ENCODE data around the gene VWA5B1.

The VWA5B1 gene

DNA sequence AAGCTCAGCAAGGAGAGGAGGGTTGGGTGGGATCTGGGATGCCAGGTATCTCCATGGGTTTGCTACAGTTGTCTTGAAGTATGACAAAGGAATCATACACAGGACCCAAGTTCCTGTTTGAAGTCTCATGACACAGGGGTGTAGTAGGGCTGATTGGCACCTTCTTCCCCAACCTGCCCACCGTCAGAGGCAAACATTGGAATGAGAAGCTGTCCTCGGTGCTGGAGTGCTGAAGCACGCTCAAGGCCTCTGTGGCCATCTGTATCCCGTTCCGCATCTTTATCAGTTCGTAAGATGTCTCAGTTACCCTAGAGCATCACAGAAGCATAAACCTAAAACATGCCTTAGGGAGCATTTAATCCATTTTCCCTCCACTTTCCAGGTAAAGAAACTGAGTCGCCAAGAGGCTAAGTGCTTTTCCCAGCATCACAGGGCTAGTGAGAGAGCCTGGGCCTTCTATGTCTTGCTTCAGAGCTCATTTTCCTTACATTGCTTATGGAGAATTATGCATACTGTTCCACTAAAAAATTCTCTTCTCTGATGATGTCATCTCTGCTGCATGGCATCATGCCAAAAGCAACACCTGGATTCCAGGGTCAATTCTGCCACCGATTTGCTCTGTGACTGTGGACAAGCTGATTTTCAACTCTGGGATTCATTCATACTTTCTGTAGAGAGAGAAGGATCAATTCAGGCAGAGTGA is 34.2 kb downstream of the VWA5B1 start:
- DNase-seq = no peak

- no peak for DNase-seq
These were observed 34.8 kb downstream of the VWA5B1 start for GRCh38 chr1:20325407-20325843.

GRCh38 chr1:20325844-20326420 is 35.3 kb downstream of the VWA5B1 start:
- no peak for DNase-seq

- DNase-seq = no peak
These were observed 36.8 kb downstream of the VWA5B1 start for GRCh38 chr1:20327467-20327866.

DNA sequence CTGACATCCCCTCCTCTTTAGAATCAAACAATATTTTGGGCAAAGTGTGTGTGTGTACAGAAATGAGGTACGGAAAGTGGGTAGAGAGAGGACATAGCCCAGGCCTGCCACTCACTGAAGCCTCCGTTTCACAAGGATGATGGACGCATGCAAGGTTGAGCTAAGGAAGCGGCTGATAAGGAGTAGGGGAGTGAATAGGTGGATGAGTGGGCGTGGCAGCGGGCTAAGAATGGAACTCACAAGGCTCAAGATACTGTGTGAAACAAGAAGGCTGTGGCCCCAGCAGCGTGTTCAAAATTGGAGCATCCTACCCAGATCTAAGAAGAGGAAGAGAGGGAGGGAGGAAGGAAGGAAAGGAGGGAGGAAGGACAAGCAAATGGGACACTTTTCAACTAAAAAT is 37.5 kb downstream of the VWA5B1 start:
- no peak for DNase-seq

GRCh38 chr1:20329793-20330542 is 39.3 kb downstream of the VWA5B1 start:
- no peak for DNase-seq

- no peak for DNase-seq
These were observed 43.4 kb downstream of the VWA5B1 start for GRCh38 chr1:20334103-20334502.

- DNase-seq = no peak
These were observed 45.5 kb downstream of the VWA5B1 start for GRCh38 chr1:20336105-20336605.

GRCh38 chr1:20337581-20337980 is 46.9 kb downstream of the VWA5B1 start:
- DNase-seq = no peak

DNA sequence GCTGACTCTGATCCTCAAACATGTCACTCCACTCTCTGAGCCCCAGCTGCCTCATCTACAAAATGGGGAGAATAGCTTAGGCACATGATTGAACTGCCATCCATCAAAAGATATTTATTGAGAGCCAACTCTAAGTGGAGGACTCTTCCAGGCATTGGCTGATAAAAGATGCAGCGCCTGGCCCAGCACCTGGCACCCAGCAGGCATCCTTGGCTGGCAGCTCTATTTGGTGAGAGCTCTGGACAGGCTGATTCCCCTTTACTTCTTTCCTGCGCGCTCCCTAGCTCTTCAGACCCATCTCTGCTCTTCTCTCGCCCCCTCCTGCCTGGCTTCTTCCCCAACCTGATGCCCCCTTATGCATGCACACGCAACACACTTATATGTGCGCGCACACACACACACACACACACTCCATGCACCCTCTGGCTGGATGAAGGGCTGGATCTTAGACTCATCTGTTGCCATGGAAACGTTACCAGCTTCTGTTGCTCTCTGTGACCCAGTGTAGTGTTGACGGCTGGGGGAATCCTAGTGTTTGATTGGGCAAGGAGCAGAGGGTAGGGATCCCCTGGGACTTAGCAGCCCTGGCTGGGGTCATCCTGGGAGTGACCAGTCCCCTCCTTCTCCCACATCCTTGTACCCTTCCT is 49.3 kb downstream of the VWA5B1 start:
- DNase-seq = no peak

- no peak for DNase-seq
These were observed 51.8 kb downstream of the VWA5B1 start for GRCh38 chr1:20342294-20343148.

DNA sequence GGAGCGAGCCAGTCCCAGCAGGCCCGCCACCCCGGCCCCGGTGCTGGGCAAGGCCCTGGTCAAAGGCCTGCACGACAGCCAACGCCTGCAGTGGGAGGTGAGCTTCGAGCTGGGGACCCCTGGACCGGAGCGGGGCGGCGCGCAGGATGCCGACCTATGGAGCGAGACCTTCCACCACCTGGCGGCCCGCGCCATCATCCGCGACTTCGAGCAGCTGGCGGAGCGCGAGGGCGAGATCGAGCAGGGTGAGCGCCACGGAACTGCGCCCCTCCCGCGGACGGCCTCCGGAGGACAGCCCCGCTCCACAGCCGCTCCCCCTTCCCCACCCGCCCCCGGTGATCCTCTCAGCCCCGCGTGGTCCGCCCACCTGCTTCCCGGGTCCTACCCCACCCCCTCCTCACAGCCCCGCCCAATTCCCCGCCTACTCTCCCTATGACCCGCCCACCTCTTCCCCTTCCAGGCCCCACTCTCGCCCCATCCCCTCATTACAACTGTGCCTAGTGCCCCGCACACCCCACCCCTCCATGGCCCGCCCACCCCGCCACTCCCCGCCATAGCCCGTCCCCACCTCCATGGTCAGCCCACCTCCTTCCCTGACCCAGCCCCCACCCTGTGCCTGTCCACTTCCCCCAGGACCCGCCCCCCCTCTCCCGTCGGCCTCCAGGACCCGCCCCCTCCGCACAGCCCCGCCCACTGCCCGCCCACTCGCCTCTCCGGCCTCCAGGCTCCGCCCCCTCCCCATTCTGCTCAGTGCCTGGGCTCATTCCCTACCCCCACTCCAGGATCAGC is 52.7 kb downstream of the VWA5B1 start:
- no peak for DNase-seq

- DNase-seq = no peak
These were observed 53.2 kb downstream of the VWA5B1 start for GRCh38 chr1:20343938-20344302.

- no peak for DNase-seq
These were observed 54.1 kb downstream of the VWA5B1 start for GRCh38 chr1:20344738-20345137.

DNA sequence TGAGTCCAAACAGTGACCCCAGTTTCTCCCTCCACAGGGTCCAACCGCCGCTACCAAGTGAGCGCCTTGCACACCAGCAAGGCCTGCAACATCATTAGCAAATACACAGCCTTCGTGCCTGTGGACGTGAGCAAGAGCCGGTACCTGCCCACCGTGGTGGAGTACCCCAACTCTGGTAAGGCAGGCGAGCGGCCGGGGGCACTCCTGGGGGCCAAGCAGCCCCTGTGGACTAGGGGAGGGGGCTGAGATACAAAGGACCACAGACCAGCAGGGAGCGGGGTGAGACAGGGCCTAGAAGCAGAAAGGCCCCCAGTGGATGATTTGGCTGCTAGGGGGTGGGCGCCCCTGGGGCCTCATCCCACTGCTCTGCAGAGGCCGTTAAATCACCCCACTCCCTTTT is 54.7 kb downstream of the VWA5B1 start:
- DNase-seq = no peak

GRCh38 chr1:20346433-20346832 is 55.8 kb downstream of the VWA5B1 start:
- DNase-seq = no peak

GRCh38 chr1:20347699-20348098 is 57.0 kb downstream of the VWA5B1 start:
- DNase-seq = no peak

- no peak for DNase-seq
These were observed 57.7 kb downstream of the VWA5B1 start for GRCh38 chr1:20348326-20348915.

DNA sequence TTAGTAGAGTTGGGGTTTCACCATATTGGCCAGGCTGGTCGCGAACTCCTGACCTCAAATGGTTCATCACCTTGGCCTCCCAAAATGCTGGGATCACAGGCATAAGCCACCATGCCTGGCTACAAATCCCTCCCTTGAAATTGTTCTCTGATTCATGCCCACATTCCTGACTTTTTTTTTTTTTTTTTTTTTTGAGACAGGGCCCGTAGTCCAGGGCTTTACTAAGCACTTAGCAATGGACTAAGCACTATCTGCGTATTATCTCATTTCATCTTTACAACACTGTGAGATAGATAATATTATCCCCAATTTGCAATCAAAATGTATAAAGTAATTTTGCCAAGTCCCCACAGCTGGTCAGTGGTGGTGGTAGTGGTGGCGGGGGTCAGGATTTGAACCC is 58.9 kb downstream of the VWA5B1 start:
- DNase-seq = no peak

DNA sequence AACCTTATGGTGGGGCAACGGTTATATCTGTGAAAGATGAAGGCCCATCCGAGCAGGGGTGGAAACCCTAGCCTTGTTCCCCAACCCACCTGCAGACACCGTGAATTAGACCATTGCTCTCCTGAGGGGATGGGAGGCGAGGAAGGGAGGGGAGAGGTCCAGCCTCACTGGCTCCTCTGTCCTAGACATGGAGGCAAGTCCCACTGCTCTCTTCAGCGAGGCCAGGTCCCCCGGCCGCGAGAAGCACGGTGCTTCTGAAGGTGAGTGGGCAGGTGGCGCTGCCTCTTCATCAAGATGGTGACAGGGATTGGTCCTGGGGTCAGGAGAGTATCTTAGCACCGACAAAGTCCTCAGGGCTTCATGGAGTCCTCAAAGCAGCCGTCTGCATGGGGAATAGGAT is 59.3 kb downstream of the VWA5B1 start:
- DNase-seq = no peak

GRCh38 chr1:20350421-20350820 is 59.7 kb downstream of the VWA5B1 start:
- DNase-seq = no peak

All from DMS79 (cell line).